ENCODE data around the gene ALCAM. TPM values are rescaled to one million over a fixed set of nuclear protein-coding genes. Genes with fewer than 3 reads are reported as not detected.

The ALCAM gene
- total RNA-seq, 1 donor from 2014 or later, result 294 TPM

DNA sequence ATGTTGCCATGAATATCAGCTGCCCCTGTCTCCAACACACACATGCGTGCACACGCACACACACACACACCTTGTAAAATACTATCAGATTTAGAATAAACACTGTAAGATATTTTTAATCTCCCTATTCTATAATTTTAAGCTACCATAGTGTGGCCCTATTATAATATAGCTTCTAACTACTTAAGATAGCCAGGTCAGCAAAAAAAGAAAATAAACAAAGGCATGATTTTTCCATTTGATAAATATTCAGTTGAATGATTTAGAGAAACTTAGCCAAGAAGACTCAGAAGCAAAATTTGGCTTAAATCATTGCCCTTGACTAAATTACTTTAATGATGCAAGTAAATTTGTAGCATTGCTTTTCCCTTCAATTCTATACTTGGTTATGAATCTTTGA is 162.2 kb downstream of the ALCAM start:
- Histone ChIP-seq H3K27me3 (ENCODE audit: control insufficient read depth, insufficient read depth, low read length) (no peaks in the 10 kb centered on the region), H3K4me3 (ENCODE audit: low read depth, low read length) (no peak overlapping the region), H3K36me3 (ENCODE audit: control insufficient read depth, insufficient read depth, low read length) (peaks cover 5% of the 10 kb centered on the region)
- no peak for DNase-seq (ENCODE audit: low read depth)
- TF ChIP-seq, protein P1, sequence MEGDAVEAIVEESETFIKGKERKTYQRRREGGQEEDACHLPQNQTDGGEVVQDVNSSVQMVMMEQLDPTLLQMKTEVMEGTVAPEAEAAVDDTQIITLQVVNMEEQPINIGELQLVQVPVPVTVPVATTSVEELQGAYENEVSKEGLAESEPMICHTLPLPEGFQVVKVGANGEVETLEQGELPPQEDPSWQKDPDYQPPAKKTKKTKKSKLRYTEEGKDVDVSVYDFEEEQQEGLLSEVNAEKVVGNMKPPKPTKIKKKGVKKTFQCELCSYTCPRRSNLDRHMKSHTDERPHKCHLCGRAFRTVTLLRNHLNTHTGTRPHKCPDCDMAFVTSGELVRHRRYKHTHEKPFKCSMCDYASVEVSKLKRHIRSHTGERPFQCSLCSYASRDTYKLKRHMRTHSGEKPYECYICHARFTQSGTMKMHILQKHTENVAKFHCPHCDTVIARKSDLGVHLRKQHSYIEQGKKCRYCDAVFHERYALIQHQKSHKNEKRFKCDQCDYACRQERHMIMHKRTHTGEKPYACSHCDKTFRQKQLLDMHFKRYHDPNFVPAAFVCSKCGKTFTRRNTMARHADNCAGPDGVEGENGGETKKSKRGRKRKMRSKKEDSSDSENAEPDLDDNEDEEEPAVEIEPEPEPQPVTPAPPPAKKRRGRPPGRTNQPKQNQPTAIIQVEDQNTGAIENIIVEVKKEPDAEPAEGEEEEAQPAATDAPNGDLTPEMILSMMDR (IDR thresholded peaks at IDR 0.05; ENCODE audit: insufficient read depth, low read length, severe bottlenecking), result no peak
- FAIRE-seq, result no peak

DNA sequence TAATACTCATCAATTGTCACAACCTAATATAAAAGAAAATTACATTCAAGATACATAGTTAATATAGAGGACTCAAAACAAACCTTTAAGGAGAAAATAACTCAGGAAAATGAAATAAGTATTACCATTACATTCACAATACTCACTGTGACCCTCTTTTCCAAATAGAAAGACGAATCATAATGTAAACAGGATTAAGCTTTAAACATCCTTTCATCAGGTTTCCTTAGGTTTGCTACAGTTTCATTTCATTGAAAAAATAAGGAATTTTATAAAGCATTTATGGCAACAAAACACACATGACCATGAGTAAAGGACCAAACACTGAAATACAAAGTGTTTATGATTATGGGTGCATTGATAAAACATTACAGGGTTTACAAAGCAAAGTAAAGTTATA is 162.7 kb downstream of the ALCAM start:
- Histone ChIP-seq H3K27me3 (ENCODE audit: control insufficient read depth, insufficient read depth, low read length) (no peaks in the 10 kb centered on the region), H3K4me3 (ENCODE audit: low read depth, low read length) (no peak overlapping the region), H3K36me3 (ENCODE audit: control insufficient read depth, insufficient read depth, low read length) (peaks cover 4% of the 10 kb centered on the region)
- no peak for FAIRE-seq
- no peak for DNase-seq (ENCODE audit: low read depth)
- TF ChIP-seq, protein P1 (IDR thresholded peaks at IDR 0.05; ENCODE audit: insufficient read depth, low read length, severe bottlenecking), result no peak

DNA sequence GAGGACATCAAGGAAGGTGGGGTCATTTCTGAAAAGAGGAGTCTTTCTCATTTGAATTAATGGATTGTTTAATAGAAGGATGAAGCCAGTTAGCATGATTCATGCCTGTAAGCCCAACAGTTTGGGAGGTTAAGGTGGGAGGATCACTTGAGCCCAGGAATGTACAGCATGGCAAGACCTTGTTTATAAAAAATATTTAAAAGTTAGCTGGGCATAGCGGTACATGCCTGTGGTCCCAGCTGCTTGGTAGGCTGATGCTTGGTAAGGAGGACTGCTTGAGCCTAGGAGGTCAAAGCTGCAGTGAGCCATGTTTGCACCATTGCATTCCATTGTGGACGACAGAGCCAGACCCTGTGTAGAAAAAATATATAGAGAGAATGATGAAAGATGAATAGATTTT is 165.5 kb downstream of the ALCAM start:
- DNase-seq (ENCODE audit: low read depth) (no peak), FAIRE-seq (no peak)
- H3K4me3 ChIP-seq (ENCODE audit: low read depth, low read length), result no peak overlapping the region
- TF ChIP-seq, protein P1 (IDR thresholded peaks at IDR 0.05; ENCODE audit: insufficient read depth, low read length, severe bottlenecking), result no peak
- no peaks in the 10 kb centered on the region for H3K27me3 ChIP-seq (ENCODE audit: control insufficient read depth, insufficient read depth, low read length)
- peaks cover 6% of the 10 kb centered on the region for H3K36me3 ChIP-seq (ENCODE audit: control insufficient read depth, insufficient read depth, low read length)

DNA sequence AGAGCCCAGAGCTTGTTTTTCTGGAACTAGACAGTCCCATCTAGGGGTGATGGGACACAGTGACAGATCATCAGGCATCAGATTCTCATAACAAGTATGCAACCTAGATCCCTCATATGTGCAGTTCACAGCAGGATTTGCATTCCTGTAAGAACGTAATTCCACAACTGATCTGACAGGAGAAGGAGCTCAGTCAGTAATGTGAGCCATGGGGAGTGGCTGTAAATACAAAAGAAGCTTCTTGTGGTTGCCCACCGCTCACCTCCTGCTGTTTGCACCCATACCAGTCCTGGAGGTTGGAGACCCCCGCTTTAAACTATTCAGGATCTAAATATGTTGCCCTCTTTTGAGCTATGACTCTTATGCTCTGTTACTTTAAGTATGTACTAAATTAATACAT is 167.3 kb downstream of the ALCAM start:
- no peaks in the 10 kb centered on the region for H3K27me3 ChIP-seq (ENCODE audit: control insufficient read depth, insufficient read depth, low read length)
- peaks cover 6% of the 10 kb centered on the region for H3K36me3 ChIP-seq (ENCODE audit: control insufficient read depth, insufficient read depth, low read length)
- FAIRE-seq (no peak), DNase-seq (ENCODE audit: low read depth) (no peak)
- TF ChIP-seq, protein P1 (IDR thresholded peaks at IDR 0.05; ENCODE audit: insufficient read depth, low read length, severe bottlenecking), result no peak
- no peak overlapping the region for H3K4me3 ChIP-seq (ENCODE audit: low read depth, low read length)

DNA sequence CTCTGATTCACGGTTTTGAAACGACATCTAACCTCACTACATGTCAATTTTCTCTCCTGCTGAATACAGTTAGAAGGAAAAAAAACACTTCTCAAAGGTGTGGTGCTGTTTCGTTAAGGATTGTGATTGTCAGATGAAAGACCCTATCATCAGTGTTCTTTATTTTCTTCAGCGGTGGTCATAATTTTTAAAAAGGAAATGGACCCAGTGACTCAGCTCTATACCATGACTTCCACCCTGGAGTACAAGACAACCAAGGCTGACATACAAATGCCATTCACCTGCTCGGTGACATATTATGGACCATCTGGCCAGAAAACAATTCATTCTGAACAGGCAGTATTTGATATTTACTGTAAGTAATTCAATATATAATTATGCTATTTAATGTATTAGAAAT is 167.8 kb downstream of the ALCAM start:
- TF ChIP-seq, protein P1 (IDR thresholded peaks at IDR 0.05; ENCODE audit: insufficient read depth, low read length, severe bottlenecking), result no peak
- FAIRE-seq, result no peak
- Histone ChIP-seq H3K4me3 (ENCODE audit: low read depth, low read length) (no peak overlapping the region), H3K36me3 (ENCODE audit: control insufficient read depth, insufficient read depth, low read length) (peaks cover 6% of the 10 kb centered on the region), H3K27me3 (ENCODE audit: control insufficient read depth, insufficient read depth, low read length) (no peaks in the 10 kb centered on the region)
- DNase-seq (ENCODE audit: low read depth), result no peak

DNA sequence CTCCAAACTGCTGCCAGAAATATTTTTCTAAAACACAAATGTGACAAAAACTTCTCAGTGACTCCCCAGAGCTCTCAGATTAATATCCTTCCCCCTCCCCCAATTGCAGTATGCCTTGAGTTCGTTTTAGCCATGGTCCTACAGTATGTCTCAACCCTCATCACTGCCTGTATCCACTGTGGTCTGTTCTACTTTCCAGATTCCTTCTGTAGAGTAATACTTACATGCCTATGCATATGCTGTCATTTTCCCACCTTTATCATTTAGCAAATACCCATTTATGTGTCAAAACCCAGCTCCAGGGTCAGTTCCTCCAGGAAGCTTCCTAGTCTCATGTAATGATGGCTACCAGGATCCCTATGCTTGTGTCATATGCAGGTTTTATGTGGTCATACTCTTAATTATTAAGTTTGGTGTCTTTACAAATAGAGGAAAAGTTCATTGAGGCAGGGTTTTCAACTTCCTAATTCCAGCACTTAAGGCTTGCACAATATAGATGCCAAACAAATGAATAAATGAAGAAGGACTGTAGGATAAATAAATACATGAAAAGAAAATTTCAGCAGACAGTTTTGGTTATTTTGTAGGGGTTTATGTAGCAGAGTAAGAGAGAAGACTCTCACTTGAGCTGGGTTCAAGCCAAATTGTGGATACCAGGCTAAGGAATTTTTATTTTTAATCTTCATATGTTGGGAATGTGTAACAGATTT is 170.8 kb downstream of the ALCAM start:
- Histone ChIP-seq H3K36me3 (ENCODE audit: control insufficient read depth, insufficient read depth, low read length) (peaks cover 8% of the 10 kb centered on the region), H3K4me3 (ENCODE audit: low read depth, low read length) (no peak overlapping the region), H3K27me3 (ENCODE audit: control insufficient read depth, insufficient read depth, low read length) (no peaks in the 10 kb centered on the region)
- DNase-seq (ENCODE audit: low read depth), result no peak
- no peak for FAIRE-seq
- TF ChIP-seq, protein P1 (IDR thresholded peaks at IDR 0.05; ENCODE audit: insufficient read depth, low read length, severe bottlenecking), result no peak

Data from bronchial epithelial cell (primary cell).